Neural cell (in vitro differentiated cells): ENCODE results near the gene NDUFA5.

Experiments
- CTCF ChIP-seq: fragments of 450-650 bp; IDR thresholded peaks from 2 replicates; pipeline ENCODE4 v1.5.1; 2014; ENCODE audit warnings: antibody characterized with exemption, mild to moderate bottlenecking, moderate library complexity; ENCODE audit not compliant: poor library complexity, severe bottlenecking
- POLR2AphosphoS5 ChIP-seq: IDR thresholded peaks from 2 replicates; pipeline ENCODE4 v1.6.1; 2012
- TAF1 ChIP-seq: IDR thresholded peaks from 2 replicates; pipeline ENCODE4 v1.6.1; 2012; ENCODE audit warnings: low read depth

DNA sequence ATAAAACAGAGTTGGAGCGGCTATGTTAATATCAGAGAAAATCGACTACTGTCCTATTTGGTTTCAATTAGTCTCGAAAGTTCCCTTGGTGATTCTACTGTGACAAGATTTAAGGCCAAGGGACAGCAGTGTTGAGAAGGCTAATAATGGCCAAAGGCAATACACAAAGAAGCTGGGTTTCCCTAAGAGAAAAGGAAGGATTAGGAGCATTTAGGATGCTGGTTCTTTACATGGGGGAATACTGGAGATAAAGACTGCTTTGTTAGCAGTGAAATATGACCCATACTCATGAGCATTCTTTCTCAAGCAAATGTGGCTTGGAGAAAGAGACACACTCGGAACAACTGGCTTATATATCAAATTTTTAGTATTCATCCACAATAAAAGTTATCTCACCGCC is 55.4 kb downstream of the NDUFA5 start:
- TF ChIP-seq CTCF, result no peak
- no peak for TF ChIP-seq POLR2AphosphoS5
- no peak for TF ChIP-seq TAF1
